ENCODE measurements around the gene FNDC5. TPM values are rescaled to one million over a fixed set of nuclear protein-coding genes. Genes with fewer than 3 reads are reported as not detected.

The FNDC5 gene
- total RNA-seq, 2 donors from 2014 or later = 0.45 to 0.64 TPM

- H3K36me3 ChIP-seq = no peaks in the 10 kb centered on the region
- no peaks in the 10 kb centered on the region for H3K9me3 ChIP-seq
- DNase-seq = no peak
- H3K27me3 ChIP-seq = no peaks in the 10 kb centered on the region
- H3K9ac ChIP-seq (ENCODE audit: low read depth in 2 of 2, low read length in 2 of 2) = no peak overlapping the region
- no peak overlapping the region for H3K4me3 ChIP-seq
- H3K4me1 ChIP-seq = no peaks in the 10 kb centered on the region
- no peak for TF ChIP-seq CTCF (IDR thresholded peaks at IDR 0.05)
- no peak overlapping the region for H3K27ac ChIP-seq
- intact Hi-C loops (cut with DNase I) = no loop called here
Observed at GRCh38 chr1:32894681-32895080, 24.0 kb upstream of the FNDC5 start.

GRCh38 chr1:32894019-32894600 lies 23.4 kb upstream of the FNDC5 start:
- peak overlapping the region; percentile 30 to 43 for H3K9ac ChIP-seq (ENCODE audit: low read depth in 2 of 2, low read length in 2 of 2)
- no peaks in the 10 kb centered on the region for H3K4me1 ChIP-seq
- no peak for DNase-seq
- no peaks in the 10 kb centered on the region for H3K9me3 ChIP-seq
- H3K36me3 ChIP-seq = no peaks in the 10 kb centered on the region
- intact Hi-C loops (cut with DNase I) = no loop called here
- H3K4me3 ChIP-seq = no peak overlapping the region
- no peak for TF ChIP-seq CTCF (IDR thresholded peaks at IDR 0.05)
- peak overlapping the region; percentile 55 for H3K27ac ChIP-seq
- no peaks in the 10 kb centered on the region for H3K27me3 ChIP-seq

GRCh38 chr1:32893198-32894018 lies 22.7 kb upstream of the FNDC5 start:
- peak overlapping the region; percentile 55 for H3K27ac ChIP-seq
- no peaks in the 10 kb centered on the region for H3K36me3 ChIP-seq
- peak overlapping the region; percentile 30 to 43 for H3K9ac ChIP-seq (ENCODE audit: low read depth in 2 of 2, low read length in 2 of 2)
- TF ChIP-seq CTCF (IDR thresholded peaks at IDR 0.05) = peak; percentile 35
- intact Hi-C loops (cut with DNase I) = no loop called here
- no peaks in the 10 kb centered on the region for H3K27me3 ChIP-seq
- H3K4me1 ChIP-seq = no peaks in the 10 kb centered on the region
- H3K4me3 ChIP-seq = peak overlapping the region; percentile 46
- peak; percentile 84 for DNase-seq
- no peaks in the 10 kb centered on the region for H3K9me3 ChIP-seq

- intact Hi-C loops (cut with DNase I) = no loop called here
- Histone ChIP-seq H3K9ac (ENCODE audit: low read depth in 2 of 2, low read length in 2 of 2) (peak overlapping the region; percentile 30 to 40), H3K27me3 (no peaks in the 10 kb centered on the region)
Observed at GRCh38 chr1:32892368-32893197, 21.9 kb upstream of the FNDC5 start.

More at GRCh38 chr1:32892368-32893197, 21.9 kb upstream of the FNDC5 start:
- peak; percentile 56 for TF ChIP-seq CTCF (IDR thresholded peaks at IDR 0.05)
- Histone ChIP-seq H3K4me1 (no peaks in the 10 kb centered on the region), H3K9me3 (no peaks in the 10 kb centered on the region), H3K36me3 (no peaks in the 10 kb centered on the region), H3K27ac (peak overlapping the region; percentile 55), H3K4me3 (peak overlapping the region; percentile 46)
- peak; percentile 54 for DNase-seq
